ENCODE data around the gene PDE11A.

PDE11A gene

GRCh38 chr2:177682006-177682405 lies 390.6 kb downstream of the PDE11A start:
- H3K4me3 ChIP-seq (ENCODE audit: control insufficient read depth, low read depth, low read length), result no peak overlapping the region
- TF ChIP-seq CTCF (IDR thresholded peaks at IDR 0.05; ENCODE audit: control insufficient read depth, insufficient read depth, low read depth, low read length, missing control alignments), result no peak
- no peak for DNase-seq (ENCODE audit: low read depth)

- DNase-seq (ENCODE audit: low read depth), result no peak
- no peak for TF ChIP-seq CTCF (IDR thresholded peaks at IDR 0.05; ENCODE audit: control insufficient read depth, insufficient read depth, low read depth, low read length, missing control alignments)
- no peak overlapping the region for H3K4me3 ChIP-seq (ENCODE audit: control insufficient read depth, low read depth, low read length)
Observed at GRCh38 chr2:177680866-177681712, 391.5 kb downstream of the PDE11A start.

- H3K4me3 ChIP-seq (ENCODE audit: control insufficient read depth, low read depth, low read length), result no peak overlapping the region
- no peak for TF ChIP-seq CTCF (IDR thresholded peaks at IDR 0.05; ENCODE audit: control insufficient read depth, insufficient read depth, low read depth, low read length, missing control alignments)
- DNase-seq (ENCODE audit: low read depth), result no peak
Observed at GRCh38 chr2:177679611-177680605, 392.7 kb downstream of the PDE11A start.

- no peak for DNase-seq (ENCODE audit: low read depth)
- no peak for TF ChIP-seq CTCF (IDR thresholded peaks at IDR 0.05; ENCODE audit: control insufficient read depth, insufficient read depth, low read depth, low read length, missing control alignments)
- no peak overlapping the region for H3K4me3 ChIP-seq (ENCODE audit: control insufficient read depth, low read depth, low read length)
Observed at GRCh38 chr2:177678939-177679338, 393.6 kb downstream of the PDE11A start.

- no peak for DNase-seq (ENCODE audit: low read depth)
- no peak for TF ChIP-seq CTCF (IDR thresholded peaks at IDR 0.05; ENCODE audit: control insufficient read depth, insufficient read depth, low read depth, low read length, missing control alignments)
- H3K4me3 ChIP-seq (ENCODE audit: control insufficient read depth, low read depth, low read length), result no peak overlapping the region
Observed at GRCh38 chr2:177676636-177677035, 395.9 kb downstream of the PDE11A start.

- DNase-seq (ENCODE audit: low read depth), result no peak
- TF ChIP-seq CTCF (IDR thresholded peaks at IDR 0.05; ENCODE audit: control insufficient read depth, insufficient read depth, low read depth, low read length, missing control alignments), result no peak
Observed at GRCh38 chr2:177675825-177676224, 396.8 kb downstream of the PDE11A start.

More at GRCh38 chr2:177675825-177676224, 396.8 kb downstream of the PDE11A start:
- no peak overlapping the region for H3K4me3 ChIP-seq (ENCODE audit: control insufficient read depth, low read depth, low read length)

Measured in AG09309 (cell line).